Measurements from ENCODE around the gene MT1B. TPM values are rescaled to one million over a fixed set of nuclear protein-coding genes. Genes with fewer than 3 reads are reported as not detected.
A peak's percentile ranks its signal among the peaks of the same experiment; 100 is the strongest.

The MT1B gene
- total RNA-seq = not detected in 2 replicates

GRCh38 chr16:56651586-56651985 lies at the start of gene MT1B:
MT1B (plus strand) TSS chr16:56651886; CDS start chr16:56651954, 68 bp downstream.
- no peak for DNase-seq (ENCODE audit: low read depth in 2 of 2)

GRCh38 chr16:56603589-56603988 lies 48.1 kb upstream of the MT1B start:
- DNase-seq (ENCODE audit: low read depth in 2 of 2) = peak in 1 of 2 donors; percentile 64

GRCh38 chr16:56604966-56605365 lies 46.7 kb upstream of the MT1B start:
- DNase-seq (ENCODE audit: low read depth in 2 of 2) = no peak

- no peak for DNase-seq (ENCODE audit: low read depth in 2 of 2)
These were observed 46.2 kb upstream of the MT1B start for GRCh38 chr16:56605475-56605874.

GRCh38 chr16:56606071-56606475 lies 45.6 kb upstream of the MT1B start:
- DNase-seq (ENCODE audit: low read depth in 2 of 2) = peak; percentile 55 to 71

DNA sequence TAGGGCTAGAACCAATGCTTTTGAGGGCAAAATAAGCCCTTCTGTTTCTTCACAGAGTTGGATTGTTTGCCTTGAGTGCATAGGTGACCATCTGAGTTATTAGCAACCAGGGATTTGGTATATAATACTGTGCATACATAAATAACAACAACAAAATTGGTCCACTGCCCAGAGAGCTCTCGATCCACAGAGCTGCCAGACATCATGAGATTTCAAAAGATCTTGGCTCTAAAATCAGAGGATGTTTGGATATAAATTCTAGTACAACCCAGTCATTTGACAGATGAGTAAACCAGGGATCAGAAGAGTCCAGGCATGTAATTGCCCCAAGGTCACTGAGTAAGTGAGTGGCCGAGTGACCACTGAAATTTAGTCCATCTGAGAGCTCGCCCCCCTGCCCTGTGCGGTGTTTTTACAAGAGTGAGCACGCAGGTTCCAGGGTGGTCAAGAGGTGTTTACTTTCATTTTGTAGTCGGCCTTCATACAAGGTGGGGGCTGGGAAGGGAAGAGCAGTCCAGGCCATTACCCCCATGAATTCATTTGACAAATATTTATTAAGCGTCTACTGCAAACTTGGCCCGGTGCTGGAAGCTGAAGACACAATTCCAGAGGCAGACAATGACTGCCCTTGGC lies 45.1 kb upstream of the MT1B start:
- DNase-seq (ENCODE audit: low read depth in 2 of 2) = peak in 1 of 2 donors; percentile 75

- DNase-seq (ENCODE audit: low read depth in 2 of 2) = peak; percentile 97 to 98
These were observed 44.5 kb upstream of the MT1B start for GRCh38 chr16:56607109-56607618.

DNA sequence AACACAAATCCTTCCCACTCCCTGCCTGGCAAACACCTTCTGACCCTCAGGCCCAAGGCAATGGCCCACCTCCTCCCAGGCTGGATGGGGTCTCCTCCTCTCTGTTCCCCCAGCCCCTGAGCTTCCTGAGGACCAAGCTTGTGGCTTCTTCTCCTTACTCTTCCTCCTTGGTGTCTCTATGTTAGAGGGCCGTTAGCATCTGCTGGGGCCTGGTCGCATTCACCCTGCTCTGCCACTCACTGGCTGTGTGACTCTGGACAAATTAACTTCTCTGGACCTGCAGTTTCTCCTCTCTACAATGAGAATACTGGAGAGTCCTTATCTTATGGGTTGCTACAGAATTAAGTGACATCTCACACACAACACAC lies 44.0 kb upstream of the MT1B start:
- DNase-seq (ENCODE audit: low read depth in 2 of 2) = no peak

GRCh38 chr16:56608043-56608875 lies 43.4 kb upstream of the MT1B start, which contains the start of gene MT2A:
MT2A (plus strand) TSS chr16:56608584; CDS start chr16:56608656, 72 bp downstream.
- peak; percentile 89 to 99 for DNase-seq (ENCODE audit: low read depth in 2 of 2)

- peak in 1 of 2 donors; percentile 14 for DNase-seq (ENCODE audit: low read depth in 2 of 2)
These were observed 42.7 kb upstream of the MT1B start for GRCh38 chr16:56608876-56609462.

DNA sequence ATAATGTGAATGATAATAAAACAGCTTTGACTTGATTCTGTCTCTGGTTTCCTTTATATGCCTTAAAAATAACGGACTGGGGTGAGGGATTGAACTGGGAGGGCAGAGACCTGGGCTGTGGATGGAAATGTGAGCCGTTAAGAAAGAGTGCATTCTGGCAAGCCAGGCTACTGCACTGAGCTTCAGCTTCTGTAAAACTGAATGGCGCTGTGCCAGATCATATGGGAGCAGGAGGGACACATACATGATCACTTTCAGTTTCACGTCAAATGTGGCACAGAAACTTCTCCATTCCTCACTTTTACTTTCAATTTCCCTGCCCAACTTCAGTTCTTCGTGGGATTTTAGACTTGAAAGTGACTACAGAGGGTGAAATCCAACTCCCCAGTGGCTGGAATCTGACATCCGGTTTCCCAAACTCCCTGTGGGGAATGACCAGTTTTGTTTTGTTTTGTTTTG lies 42.2 kb upstream of the MT1B start:
- DNase-seq (ENCODE audit: low read depth in 2 of 2) = peak; percentile 83 to 86

GRCh38 chr16:56610017-56610608 lies 41.6 kb upstream of the MT1B start:
- DNase-seq (ENCODE audit: low read depth in 2 of 2) = peak in 1 of 2 donors; percentile 70

- no peak for DNase-seq (ENCODE audit: low read depth in 2 of 2)
These were observed 41.0 kb upstream of the MT1B start for GRCh38 chr16:56610609-56611111.

- peak in 1 of 2 donors; percentile 51 for DNase-seq (ENCODE audit: low read depth in 2 of 2)
These were observed 40.3 kb upstream of the MT1B start for GRCh38 chr16:56611281-56611833.

DNA sequence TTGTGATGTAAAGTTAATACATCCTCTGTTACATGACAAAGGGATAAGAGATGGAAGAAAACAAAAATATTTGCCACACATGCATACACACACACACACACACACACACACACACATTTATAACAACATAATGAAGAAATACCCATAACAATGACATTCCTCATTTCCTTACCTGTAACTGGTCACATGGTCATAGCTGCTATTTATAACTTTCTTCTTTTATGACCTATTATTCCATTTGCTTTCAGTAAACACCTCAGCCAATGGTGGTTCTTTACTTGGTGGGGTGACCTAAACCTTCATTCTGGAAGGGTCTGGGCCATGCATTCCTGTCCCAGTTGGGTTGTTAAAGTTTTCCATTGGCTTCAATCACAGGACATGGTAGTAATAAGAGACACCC lies 38.0 kb upstream of the MT1B start:
- DNase-seq (ENCODE audit: low read depth in 2 of 2) = no peak

GRCh38 chr16:56614549-56614991 lies 37.1 kb upstream of the MT1B start:
- DNase-seq (ENCODE audit: low read depth in 2 of 2) = peak in 1 of 2 donors; percentile 63

- DNase-seq (ENCODE audit: low read depth in 2 of 2) = no peak
These were observed 36.3 kb upstream of the MT1B start for GRCh38 chr16:56615353-56615752.

DNA sequence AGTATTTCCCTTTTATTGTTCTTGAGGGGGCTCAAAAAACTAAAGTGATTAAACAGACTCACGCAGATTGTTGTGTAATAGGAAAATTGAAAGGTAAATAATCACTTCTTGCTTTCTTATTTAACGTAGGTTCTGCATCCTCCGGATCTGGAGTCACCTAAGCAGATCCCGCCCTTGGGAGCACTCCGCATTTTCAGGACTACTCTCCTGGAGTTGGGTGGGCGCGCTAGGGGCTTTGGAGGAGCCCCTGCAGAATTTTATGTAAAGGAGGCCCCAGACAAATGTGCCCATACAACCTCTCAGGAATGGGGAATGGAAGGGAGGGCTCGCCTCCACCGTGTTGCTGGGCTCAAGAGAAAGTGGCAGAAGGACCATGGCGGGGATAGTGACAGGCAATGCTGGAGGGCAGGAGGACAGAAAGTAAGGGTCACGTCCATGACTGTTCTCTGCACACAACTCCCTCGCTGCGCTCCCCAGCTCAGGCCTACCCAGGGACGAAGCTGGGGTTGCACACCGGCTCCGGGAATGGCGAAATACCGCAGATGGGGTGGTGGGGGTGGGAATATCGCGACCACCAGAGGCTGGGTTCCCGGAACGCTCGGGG lies 35.0 kb upstream of the MT1B start:
- no peak for DNase-seq (ENCODE audit: low read depth in 2 of 2)

GRCh38 chr16:56617212-56618085 lies 34.2 kb upstream of the MT1B start:
- DNase-seq (ENCODE audit: low read depth in 2 of 2) = peak in 1 of 2 donors; percentile 50

GRCh38 chr16:56618138-56618537 lies 33.5 kb upstream of the MT1B start:
- no peak for DNase-seq (ENCODE audit: low read depth in 2 of 2)
